ENCODE data around the gene CACNA2D2.

The CACNA2D2 gene

DNA sequence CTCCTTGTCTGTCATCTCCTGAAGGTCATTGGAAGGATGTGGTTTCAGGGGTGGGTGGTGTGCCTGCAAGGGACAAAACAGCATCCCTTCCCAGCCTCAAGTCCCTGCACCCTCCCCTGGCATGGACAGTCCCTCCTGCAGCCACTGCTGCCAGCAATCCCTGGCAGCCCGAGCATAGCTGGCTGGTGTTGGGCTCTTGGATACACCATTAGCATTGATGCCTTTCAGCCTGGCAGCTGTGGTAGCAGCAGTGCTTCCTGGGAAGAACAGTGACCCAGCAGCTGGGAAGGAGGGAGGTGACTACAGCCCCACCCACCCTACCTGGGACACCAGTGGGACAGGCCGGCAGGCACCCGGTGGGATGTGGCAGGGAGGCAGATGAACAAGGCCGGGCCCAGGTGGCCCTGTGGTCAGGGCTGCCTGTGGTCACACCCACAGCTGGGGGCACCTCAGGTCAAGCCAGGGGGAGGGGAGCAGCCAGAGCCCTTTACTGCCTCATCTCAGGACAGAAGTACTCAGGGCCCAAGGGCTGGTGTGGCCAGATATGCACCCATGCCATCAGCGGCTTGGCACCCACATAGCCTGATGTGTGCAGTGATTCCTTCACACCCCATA lies 111.2 kb downstream of the CACNA2D2 start:
- TF ChIP-seq CTCF (IDR thresholded peaks at IDR 0.05; ENCODE audit: low read length) = no peak
- TF ChIP-seq EZH2 (optimal IDR thresholded peaks at IDR 0.05; ENCODE audit: low read depth, low read length) = no peak
- TF ChIP-seq EZH2phosphoT487 (IDR thresholded peaks at IDR 0.05; ENCODE audit: low read length) = no peak
- no peak overlapping the region for H3K4me2 ChIP-seq (ENCODE audit: low read depth, low read length)
- no peaks in the 10 kb centered on the region for H3K4me1 ChIP-seq (ENCODE audit: low read length)
- H3K79me2 ChIP-seq (ENCODE audit: low read length) = no peaks in the 10 kb centered on the region
- H3K36me3 ChIP-seq (replicated peaks; ENCODE audit: insufficient read depth, low read length) = no peaks in the 10 kb centered on the region
- no peak overlapping the region for H3K9ac ChIP-seq (ENCODE audit: low read length)
- no peaks in the 10 kb centered on the region for H3F3A ChIP-seq (ENCODE audit: insufficient read depth, low read length)
- no peak overlapping the region for H3K27ac ChIP-seq (ENCODE audit: low read length)
- H3K9me3 ChIP-seq (replicated peaks; ENCODE audit: insufficient read depth, low read length) = no peaks in the 10 kb centered on the region
- H3K9me2 ChIP-seq (replicated peaks; ENCODE audit: insufficient read depth, low read length) = no peaks in the 10 kb centered on the region
- H4K20me1 ChIP-seq (ENCODE audit: insufficient read depth, low read length) = no peaks in the 10 kb centered on the region
- H2AFZ ChIP-seq (ENCODE audit: low read length) = no peak overlapping the region
- H3K27me3 ChIP-seq (replicated peaks; ENCODE audit: insufficient read depth, low read length) = peaks cover 66% of the 10 kb centered on the region
- no peak for DNase-seq
- H3K4me3 ChIP-seq (ENCODE audit: low read length) = no peak overlapping the region

GRCh38 chr3:50390508-50391224 lies 112.8 kb downstream of the CACNA2D2 start:
- no peak for DNase-seq

DNA sequence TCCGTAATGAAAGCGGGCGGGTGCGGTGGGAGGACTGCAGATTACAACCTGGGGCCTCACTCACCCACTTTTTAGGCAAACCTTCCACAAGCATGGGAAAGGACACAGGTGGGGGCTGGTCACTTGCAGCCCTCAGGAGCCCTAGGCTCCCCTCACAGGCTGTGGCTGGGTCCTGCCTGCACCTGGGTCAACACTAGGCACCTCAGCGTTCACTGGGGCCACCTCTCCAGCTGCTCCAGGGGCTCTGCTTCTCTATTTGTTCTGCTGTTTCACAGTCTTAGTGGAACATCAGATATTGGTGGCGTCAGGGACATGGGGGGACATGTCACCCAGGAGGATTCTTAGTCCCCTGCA lies 114.0 kb downstream of the CACNA2D2 start:
- Histone ChIP-seq H3K27ac (ENCODE audit: low read length) (no peak overlapping the region), H3K9me3 (replicated peaks; ENCODE audit: insufficient read depth, low read length) (no peaks in the 10 kb centered on the region), H3K36me3 (replicated peaks; ENCODE audit: insufficient read depth, low read length) (no peaks in the 10 kb centered on the region), H3K27me3 (replicated peaks; ENCODE audit: insufficient read depth, low read length) (peaks cover 81% of the 10 kb centered on the region), H3K4me1 (ENCODE audit: low read length) (no peaks in the 10 kb centered on the region), H4K20me1 (ENCODE audit: insufficient read depth, low read length) (no peaks in the 10 kb centered on the region), H3K4me2 (ENCODE audit: low read depth, low read length) (no peak overlapping the region), H2AFZ (ENCODE audit: low read length) (no peak overlapping the region), H3K79me2 (ENCODE audit: low read length) (no peaks in the 10 kb centered on the region), H3K4me3 (ENCODE audit: low read length) (no peak overlapping the region), H3K9me2 (replicated peaks; ENCODE audit: insufficient read depth, low read length) (no peaks in the 10 kb centered on the region), H3K9ac (ENCODE audit: low read length) (no peak overlapping the region), H3F3A (ENCODE audit: insufficient read depth, low read length) (no peaks in the 10 kb centered on the region)
- TF ChIP-seq CTCF (IDR thresholded peaks at IDR 0.05; ENCODE audit: low read length) (no peak), EZH2 (optimal IDR thresholded peaks at IDR 0.05; ENCODE audit: low read depth, low read length) (no peak), EZH2phosphoT487 (IDR thresholded peaks at IDR 0.05; ENCODE audit: low read length) (no peak)
- no peak for DNase-seq

More at GRCh38 chr3:50390508-50391224, 112.8 kb downstream of the CACNA2D2 start:
- Histone ChIP-seq H3K4me1 (ENCODE audit: low read length) (no peaks in the 10 kb centered on the region), H2AFZ (ENCODE audit: low read length) (no peak overlapping the region), H3K9me2 (replicated peaks; ENCODE audit: insufficient read depth, low read length) (no peaks in the 10 kb centered on the region), H3K4me3 (ENCODE audit: low read length) (no peak overlapping the region), H3K9ac (ENCODE audit: low read length) (no peak overlapping the region), H3K79me2 (ENCODE audit: low read length) (no peaks in the 10 kb centered on the region), H3K4me2 (ENCODE audit: low read depth, low read length) (no peak overlapping the region), H3K36me3 (replicated peaks; ENCODE audit: insufficient read depth, low read length) (no peaks in the 10 kb centered on the region), H4K20me1 (ENCODE audit: insufficient read depth, low read length) (no peaks in the 10 kb centered on the region), H3F3A (ENCODE audit: insufficient read depth, low read length) (no peaks in the 10 kb centered on the region), H3K27me3 (replicated peaks; ENCODE audit: insufficient read depth, low read length) (peaks cover 79% of the 10 kb centered on the region), H3K27ac (ENCODE audit: low read length) (no peak overlapping the region), H3K9me3 (replicated peaks; ENCODE audit: insufficient read depth, low read length) (no peaks in the 10 kb centered on the region)
- TF ChIP-seq EZH2phosphoT487 (IDR thresholded peaks at IDR 0.05; ENCODE audit: low read length) (no peak), CTCF (IDR thresholded peaks at IDR 0.05; ENCODE audit: low read length) (no peak)
